ENCODE data around the gene NCOA7.
"Not testable (repeated sequence)": the region's sequence is repeated elsewhere in the genome, so short reads cannot be mapped to it uniquely, and the experiment has no call there.

NCOA7 gene

GRCh38 chr6:125753937-125754259, 36.9 kb upstream of the NCOA7 start:
- in situ Hi-C loops (cut with MboI; ENCODE audit: low sequenced_read_pairs): no loop called here

GRCh38 chr6:125754566-125754965, 36.2 kb upstream of the NCOA7 start:
- in situ Hi-C loops (cut with MboI; ENCODE audit: low sequenced_read_pairs): no loop called here

- in situ Hi-C loops (cut with MboI; ENCODE audit: low sequenced_read_pairs): no loop called here
Measured at GRCh38 chr6:125759184-125759902, 31.4 kb upstream of the NCOA7 start.

GRCh38 chr6:125759959-125760457, 30.8 kb upstream of the NCOA7 start:
- in situ Hi-C loops (cut with MboI; ENCODE audit: low sequenced_read_pairs): loop anchor here (5.0 kb wide), 1 partner anchor 448 kb away; no protein-coding TSS in a partner anchor

GRCh38 chr6:125764121-125764671, 26.6 kb upstream of the NCOA7 start:
- in situ Hi-C loops (cut with MboI; ENCODE audit: low sequenced_read_pairs): loop anchor here (5.0 kb wide), 1 partner anchor 452 kb away; no protein-coding TSS in a partner anchor

- in situ Hi-C loops (cut with MboI; ENCODE audit: low sequenced_read_pairs): no loop called here
Measured at GRCh38 chr6:125765944-125766343, 24.8 kb upstream of the NCOA7 start.

- in situ Hi-C loops (cut with MboI; ENCODE audit: low sequenced_read_pairs): no loop called here
Measured at GRCh38 chr6:125766641-125767040, 24.1 kb upstream of the NCOA7 start.

GRCh38 chr6:125769147-125769783, 21.5 kb upstream of the NCOA7 start:
- in situ Hi-C loops (cut with MboI; ENCODE audit: low sequenced_read_pairs): no loop called here

- in situ Hi-C loops (cut with MboI; ENCODE audit: low sequenced_read_pairs): no loop called here
Measured at GRCh38 chr6:125773387-125774341, 17.1 kb upstream of the NCOA7 start.

GRCh38 chr6:125776107-125776826, 14.5 kb upstream of the NCOA7 start:
- in situ Hi-C loops (cut with MboI; ENCODE audit: low sequenced_read_pairs): not testable (repeated sequence)

- in situ Hi-C loops (cut with MboI; ENCODE audit: low sequenced_read_pairs): no loop called here
Measured at GRCh38 chr6:125779924-125780539, 10.7 kb upstream of the NCOA7 start.

GRCh38 chr6:125780540-125781313, 10.0 kb upstream of the NCOA7 start:
- in situ Hi-C loops (cut with MboI; ENCODE audit: low sequenced_read_pairs): no loop called here

- in situ Hi-C loops (cut with MboI; ENCODE audit: low sequenced_read_pairs): no loop called here
Measured at GRCh38 chr6:125781314-125781868, 9.4 kb upstream of the NCOA7 start.

GRCh38 chr6:125784365-125784764, 6.4 kb upstream of the NCOA7 start:
- in situ Hi-C loops (cut with MboI; ENCODE audit: low sequenced_read_pairs): no loop called here

GRCh38 chr6:125787791-125788190, 3.0 kb upstream of the NCOA7 start:
- in situ Hi-C loops (cut with MboI; ENCODE audit: low sequenced_read_pairs): no loop called here

GRCh38 chr6:125789167-125789566, 1.6 kb upstream of the NCOA7 start:
- in situ Hi-C loops (cut with MboI; ENCODE audit: low sequenced_read_pairs): no loop called here

- in situ Hi-C loops (cut with MboI; ENCODE audit: low sequenced_read_pairs): loop anchor here (5.0 kb wide), 1 partner anchor 168 kb away; the partner anchor contains the start of gene HINT3
Measured at GRCh38 chr6:125789576-125790357, 993 bp upstream of the NCOA7 start.

Data from HL-60/S4 (cell line).